HG03135 (cell line): ENCODE measurements around the gene PTPRT.
"Not testable (repeated sequence)": the region's sequence is repeated elsewhere in the genome, so short reads cannot be mapped to it uniquely, and the experiment has no call there.

Source experiments
- ATAC-seq: cut with Tn5 transposase; IDR thresholded peaks from one replicate; pipeline ENCODE4 v1.9.1; 2021; ENCODE audit warnings: mild to moderate bottlenecking, moderate library complexity; ENCODE audit not compliant: unreplicated experiment

Gene PTPRT

DNA sequence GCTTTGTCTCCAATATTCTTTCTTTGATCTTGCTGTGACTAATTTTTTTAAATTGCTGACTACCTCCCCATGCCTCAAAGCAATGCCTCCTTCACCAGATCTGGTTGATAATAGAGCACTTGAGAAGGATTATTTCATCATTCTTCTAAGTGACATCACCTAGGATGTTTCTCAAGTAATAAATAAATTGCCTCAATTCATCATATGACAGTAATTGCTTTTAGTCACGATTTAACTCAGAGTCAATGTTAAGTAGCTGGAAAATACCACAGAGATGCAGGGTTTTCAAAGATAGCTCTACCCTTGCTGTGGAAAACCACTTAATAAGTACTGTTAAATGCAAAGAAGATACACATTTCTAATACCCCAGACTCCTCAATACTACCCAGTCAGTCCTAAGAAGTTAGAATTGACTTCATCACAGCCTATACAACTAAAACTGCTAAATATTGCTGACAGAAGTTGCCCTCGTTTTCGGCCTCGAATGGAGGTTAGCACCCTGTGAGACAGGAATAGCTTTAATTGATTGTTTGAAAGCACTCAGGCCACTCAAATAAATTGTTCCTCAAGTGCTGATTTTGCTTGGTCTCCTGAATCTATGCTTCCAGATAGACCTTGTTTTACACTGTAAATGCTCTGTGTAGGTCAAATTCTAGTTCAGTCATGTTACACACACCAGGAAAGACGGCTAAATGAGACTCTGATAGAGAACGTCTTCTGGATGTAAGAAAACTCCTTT lies 931.0 kb downstream of the PTPRT start:
- no peak for ATAC-seq

DNA sequence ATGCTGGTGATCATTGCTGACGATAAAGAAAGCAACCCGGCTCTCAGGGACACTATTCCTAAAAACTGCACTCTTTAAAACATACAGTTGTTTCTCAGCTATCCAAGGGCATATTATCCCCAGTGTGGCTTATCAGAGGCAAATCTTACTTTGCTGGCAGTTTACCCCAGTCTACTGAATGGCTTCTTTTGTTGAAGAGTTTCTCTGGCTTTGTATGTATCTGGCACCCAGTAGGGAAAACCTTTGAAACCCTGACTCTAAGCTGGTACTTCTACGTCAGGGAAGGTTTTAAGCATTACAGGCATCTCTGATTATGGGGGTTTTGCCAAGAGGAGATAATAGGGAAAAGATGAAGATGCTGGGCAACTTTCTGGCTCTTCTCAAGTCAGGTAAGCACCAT lies 933.9 kb downstream of the PTPRT start:
- no peak for ATAC-seq

DNA sequence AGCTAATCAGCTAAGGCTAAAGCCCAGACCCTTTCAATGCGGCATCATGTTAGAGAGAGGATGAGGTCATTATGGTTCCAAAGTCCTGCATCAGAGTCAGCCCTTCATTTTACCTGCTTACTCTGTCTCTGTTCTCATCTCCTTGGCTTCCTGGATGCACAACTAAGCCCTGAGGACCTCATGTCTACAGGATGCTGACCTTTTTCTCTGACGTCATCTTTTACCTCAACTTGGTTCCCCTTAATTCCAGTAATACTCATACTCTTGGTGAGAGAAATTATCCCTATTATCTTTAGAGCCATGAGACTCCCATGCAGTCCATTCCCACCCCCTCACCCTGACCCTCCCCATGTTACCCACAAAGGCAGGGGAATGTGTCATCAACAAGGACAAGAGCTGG lies 935.0 kb downstream of the PTPRT start:
- no peak for ATAC-seq

DNA sequence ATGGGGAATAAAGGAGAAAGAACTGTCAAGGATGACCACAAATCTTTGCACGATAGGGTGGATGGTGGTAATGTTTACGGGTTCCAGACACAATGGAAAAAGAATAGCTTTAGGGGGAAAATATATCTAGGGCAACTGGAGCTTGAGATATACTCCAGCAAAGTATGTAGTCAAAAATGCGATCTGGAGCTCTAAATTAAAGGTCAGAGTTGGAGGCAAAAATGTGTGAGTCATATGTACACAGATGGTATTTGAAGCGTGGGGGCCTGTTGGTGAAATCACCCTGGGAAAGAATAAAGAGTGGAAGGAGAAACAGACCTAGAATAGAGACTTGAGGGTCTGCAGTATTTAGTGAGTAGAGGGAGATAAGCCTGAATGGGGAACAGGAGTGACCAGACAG lies 937.6 kb downstream of the PTPRT start:
- no peak for ATAC-seq

DNA sequence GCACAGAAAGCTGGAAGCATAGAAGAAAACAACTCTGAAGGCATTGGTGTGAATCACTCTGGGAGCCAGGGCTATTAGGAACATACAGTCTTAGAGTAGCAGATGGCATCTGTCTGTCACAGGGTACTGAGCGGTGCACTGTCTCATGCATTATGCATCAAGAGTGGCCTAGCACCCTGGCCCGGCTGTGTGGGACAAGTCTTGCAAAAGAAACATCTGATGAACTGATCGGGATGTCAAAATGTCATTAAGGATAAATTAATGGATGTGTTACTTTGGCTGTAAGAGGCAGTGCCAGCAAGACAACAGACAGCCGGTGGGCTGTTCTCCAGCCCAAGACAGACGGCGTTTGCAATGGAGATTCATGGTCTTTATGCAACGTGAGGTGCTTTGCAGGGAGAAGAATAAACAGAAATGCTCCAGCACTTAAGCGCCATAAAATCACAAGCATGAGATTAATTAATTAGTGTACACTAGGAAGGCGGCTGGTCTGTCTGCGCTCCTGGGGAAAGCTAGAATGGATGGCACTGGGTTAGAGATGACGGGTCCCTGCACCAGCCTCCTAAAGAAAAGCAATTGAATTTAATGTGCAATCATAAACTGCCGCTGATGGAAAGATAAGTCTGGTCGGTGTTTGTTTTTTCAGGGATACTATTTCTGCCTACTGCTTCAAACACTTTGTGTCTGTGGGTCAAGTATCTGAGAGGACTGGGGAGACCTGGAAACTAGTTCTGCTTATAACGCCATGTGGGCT lies 970.9 kb downstream of the PTPRT start:
- ATAC-seq = no peak

DNA sequence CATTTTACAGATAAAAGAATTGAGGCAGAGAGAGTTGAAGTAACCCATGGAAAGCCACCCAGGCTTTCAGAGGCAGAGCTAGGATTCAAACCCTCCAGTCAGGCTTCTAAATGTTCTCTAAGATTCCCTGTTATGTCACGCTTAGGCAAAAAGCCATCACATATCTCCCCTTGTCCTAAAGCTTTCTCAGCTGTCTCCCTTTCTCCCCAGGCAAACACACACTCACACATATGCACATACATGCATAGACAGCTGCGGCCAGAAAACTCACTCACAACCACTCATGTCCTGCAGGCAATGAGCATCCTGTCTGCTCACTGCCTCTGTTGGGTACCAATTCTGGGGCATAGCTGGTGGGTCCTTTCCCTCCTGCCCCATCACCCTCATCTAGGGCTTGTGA lies 975.6 kb downstream of the PTPRT start:
- ATAC-seq = no peak

DNA sequence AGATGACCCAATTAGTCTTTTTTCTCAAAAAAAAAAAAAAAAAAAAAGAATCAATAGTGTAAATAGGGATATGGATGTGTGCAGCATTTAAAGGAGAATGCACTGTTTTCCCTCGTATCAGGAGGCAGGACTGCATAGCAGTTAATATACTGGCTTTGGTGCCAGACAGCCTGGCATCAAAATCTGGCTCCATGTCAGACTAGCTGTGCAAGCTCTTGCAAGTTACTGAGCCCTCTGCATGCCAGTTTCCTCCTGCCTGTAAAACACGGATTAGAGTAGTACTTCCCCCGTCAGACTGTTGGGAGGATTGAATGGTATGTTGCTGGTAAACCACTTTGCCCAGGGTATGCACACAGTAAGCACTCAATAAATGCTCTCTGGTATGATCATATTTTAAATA lies 977.3 kb downstream of the PTPRT start:
- no peak for ATAC-seq

DNA sequence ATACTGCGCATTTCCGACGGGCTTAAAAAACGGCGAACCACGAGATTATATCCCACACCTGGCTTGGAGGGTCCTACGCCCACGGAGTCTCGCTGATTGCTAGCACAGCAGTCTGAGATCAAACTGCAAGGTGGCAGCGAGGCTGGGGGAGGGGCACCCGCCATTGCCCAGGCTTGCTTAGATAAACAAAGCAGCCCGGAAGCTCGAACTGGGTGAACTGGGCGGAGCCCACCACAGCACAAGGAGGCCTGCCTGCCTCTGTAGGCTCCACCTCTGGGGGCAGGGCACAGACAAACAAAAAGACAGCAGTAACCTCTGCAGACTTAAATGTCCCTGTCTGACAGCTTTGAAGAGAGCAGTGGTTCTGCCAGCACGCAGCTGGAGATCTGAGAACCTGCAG lies 983.1 kb downstream of the PTPRT start:
- not testable (repeated sequence) for ATAC-seq

DNA sequence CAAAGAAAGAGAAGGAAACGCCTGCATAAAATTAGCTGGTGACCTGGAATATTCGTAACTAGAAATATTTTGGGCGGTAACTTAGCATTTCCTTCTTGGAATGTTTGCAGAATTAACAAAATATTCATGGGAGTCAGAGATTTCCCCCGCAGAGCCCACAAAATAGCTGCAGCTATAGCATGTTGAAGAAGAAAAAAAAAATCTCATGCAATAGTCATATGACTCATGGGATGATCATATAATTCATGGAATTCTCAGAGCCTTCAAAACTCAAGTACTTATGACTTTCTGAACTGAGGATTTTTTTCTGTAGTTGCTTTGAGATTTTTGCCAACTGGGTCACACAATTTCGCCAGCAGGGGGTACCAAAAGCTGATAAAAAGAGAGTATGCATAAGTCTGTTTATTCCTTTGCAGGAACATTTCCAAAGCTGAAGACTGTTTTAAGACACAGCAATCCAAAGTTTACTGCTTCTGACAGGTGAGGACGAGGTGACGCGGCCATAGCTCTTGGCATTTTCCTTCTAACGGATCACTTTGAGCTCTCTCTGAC lies 985.5 kb downstream of the PTPRT start:
- ATAC-seq = no peak

DNA sequence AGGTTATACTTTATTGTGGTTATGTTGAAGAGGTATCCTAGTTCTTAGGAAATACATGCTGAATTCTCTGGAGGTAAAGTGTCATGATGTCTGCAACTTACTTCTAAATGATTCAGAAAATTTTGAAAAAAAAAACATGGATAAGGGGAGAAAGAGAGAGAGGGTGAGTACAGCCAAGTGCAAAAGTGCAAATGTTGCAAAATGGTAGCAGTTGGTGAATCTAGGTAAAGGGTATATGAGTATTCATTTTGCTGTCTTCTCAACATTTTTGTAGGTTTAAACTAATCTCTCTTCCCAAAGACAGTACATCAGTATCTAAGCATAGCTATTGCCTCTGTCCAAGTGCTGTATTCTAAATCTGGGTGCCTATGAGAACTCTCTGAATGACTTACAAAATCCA lies 992.1 kb downstream of the PTPRT start:
- no peak for ATAC-seq

DNA sequence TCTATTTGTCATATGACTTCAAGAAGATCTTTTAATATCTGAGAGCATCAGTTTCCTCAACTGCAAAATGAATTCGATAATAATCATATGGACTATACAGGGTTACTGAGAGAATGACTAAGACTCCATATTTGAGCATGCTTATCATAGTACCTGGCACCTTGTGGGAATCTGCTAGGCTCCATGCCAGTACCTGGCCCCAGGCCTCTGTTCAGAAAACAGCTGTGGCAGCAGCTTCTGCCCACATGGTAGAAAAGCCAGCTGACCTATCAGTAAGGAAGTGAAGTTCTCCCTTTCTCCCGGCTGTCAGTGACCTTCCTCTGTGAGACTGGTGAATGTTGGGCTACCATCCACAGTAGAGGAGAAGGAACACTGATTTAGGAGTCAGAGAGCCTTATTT lies 996.6 kb downstream of the PTPRT start:
- ATAC-seq = no peak

DNA sequence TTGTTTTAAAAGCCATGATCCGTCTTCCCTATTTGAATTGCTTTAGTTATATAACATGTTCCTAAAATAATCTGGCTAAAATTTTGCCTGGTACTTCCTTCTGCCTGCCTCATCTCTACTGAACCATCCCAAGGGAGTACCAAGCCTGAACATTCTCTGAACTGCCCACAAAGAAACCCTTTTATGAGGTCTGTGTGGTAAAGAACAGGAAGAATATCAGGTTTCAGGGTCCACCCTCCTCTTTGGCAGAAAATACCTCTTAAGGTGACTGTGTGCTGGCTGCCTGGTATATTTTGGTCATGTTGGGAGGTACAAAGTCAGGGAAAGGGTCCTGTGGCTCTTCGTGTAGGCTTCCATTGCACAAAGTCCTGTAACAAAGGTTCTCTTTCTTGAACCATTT lies 997.4 kb downstream of the PTPRT start:
- ATAC-seq = no peak

DNA sequence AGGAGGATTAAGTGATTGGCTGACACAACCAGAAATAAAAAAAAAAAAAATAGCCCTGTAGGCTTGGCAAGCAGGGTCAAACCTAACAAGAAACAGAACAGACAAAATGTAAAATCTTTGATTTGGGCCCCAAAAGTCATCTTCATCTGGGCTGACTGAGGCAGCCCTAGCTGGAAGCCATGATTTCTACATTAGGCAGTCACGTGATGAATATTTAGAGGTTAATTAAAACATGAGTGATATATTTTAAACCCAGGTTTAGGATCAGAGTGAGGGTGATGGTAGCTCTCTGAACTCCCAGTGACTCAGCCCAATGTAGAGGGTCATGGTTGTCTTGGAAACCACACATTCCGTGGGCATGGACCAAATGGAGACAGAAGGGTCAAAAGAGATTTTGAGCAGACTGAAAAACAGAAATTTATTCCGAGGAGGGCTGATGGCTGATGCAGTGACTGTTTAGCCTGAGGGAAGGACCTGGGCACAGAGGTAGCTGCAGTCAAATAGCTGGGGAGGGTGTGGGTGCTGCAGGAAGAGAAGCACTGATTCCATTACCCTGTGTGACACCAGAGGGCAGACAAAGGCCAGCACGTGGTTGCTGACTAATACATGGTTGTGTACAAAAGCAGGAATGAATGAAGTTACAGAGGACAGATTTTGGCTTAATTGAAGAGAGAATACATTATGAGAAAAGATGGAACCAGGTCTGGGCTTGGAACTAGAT lies 998.4 kb downstream of the PTPRT start:
- ATAC-seq = no peak

DNA sequence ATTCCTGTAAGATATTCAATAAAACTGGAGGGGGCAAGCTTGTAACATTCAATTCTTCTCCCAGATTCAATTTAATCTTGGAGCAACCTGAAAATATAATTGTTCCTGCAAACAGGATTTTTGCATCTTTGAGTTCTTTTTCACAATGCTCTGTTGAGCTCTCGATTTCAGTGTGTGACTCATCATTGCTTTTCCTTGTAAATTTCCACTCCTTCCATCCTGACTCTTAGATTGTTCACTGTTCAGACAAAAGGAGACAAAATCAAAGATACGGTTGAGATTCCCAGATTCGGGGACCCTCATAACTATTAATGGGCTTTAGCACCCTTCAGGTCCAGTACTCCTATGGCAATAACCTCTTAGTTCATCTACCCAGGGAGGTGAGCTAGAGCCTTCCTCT lies 999.6 kb downstream of the PTPRT start:
- ATAC-seq = no peak

DNA sequence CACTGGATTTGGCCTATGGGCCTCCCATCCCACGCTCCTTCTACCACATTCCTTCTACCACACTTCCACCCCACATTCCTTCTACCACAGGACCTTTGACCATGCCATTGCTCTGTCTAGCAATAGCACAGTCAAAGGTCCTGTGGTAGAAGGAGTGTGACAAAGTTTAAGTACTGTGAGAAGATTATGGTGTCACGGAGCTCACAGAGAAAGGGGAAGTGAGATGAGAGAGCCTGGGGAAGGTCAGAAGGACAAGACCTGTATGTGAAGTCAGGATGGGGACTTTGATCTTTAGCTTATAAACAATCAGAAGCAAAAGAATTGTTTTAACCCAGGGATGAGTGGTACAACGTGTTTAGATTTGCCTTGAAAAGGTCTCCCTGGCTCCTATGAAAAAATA lies 1003.4 kb downstream of the PTPRT start:
- no peak for ATAC-seq

DNA sequence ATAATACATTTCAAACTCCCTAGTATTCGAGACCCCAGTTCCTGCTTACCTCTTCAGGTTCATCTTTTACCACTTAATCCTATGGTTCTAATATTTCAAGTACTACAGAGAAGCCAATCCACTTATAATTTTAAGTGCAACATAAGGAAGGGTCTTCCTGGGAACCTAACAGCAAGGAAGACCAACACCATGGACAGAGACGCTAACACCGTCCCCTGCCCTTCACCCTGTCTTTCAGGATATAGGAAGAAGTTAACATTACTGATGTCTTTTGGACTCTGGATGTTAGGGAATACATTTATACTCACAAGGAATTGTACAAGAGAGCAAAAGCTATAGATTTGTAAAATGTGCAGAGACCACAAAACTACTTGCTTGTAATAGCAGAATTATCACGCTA lies 1006.6 kb downstream of the PTPRT start:
- ATAC-seq = no peak

DNA sequence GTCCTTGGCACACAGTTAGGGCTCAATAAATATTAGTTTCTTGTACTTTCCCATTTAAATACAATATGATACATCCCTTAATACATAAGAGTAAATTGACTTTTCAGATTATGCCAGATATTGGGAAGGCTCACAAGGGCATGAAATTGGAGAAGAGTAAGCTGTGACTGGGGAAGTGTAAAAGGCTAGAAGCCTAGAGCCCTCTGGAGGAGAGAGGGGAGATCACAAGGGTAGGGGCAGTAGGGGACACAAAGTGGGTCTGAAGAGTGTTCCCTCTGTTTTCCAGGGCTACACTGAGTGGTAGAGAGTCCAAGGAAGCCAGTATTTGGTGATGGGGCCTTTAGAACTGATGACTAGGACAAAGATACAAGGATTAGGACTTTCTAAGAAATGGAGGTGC lies 1008.6 kb downstream of the PTPRT start:
- no peak for ATAC-seq

DNA sequence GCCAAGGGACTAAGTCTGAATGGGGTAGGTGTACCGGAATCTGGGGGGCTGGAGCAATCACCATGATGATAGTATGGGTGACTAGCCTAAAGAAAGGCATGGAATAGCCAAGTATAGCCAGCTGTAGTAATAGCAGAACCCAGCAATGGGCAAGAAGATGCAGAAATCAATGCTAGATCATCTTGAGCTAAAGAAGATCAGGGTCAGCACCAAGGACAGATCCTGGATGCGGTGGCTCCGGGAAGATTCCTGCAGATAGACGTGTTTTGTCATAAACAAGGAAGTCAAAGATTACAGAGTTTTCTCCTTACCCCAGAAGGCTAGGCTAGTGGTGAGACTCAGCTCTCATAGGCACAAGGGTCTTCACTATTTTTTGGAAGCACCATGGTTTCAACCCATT lies 1009.9 kb downstream of the PTPRT start:
- no peak for ATAC-seq

DNA sequence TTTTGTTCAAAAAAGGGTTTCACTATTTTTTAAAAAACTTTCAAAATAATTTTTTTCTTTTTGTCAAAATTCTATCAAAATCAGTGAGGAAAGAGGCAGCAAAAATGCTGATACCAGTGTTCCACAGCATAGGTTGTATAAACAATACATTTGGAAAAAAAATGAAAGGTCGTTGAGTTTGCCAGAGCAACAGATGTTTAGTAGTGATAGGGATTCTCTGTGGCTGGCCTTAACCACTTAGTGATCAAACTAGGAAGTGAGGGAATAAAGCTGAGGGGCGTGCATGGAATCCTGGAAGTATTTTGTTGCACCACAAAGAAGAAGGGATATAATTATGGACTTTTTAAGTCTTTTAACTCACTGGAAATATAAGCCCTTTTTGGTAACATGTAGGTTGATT lies 1016.3 kb downstream of the PTPRT start:
- ATAC-seq = no peak

DNA sequence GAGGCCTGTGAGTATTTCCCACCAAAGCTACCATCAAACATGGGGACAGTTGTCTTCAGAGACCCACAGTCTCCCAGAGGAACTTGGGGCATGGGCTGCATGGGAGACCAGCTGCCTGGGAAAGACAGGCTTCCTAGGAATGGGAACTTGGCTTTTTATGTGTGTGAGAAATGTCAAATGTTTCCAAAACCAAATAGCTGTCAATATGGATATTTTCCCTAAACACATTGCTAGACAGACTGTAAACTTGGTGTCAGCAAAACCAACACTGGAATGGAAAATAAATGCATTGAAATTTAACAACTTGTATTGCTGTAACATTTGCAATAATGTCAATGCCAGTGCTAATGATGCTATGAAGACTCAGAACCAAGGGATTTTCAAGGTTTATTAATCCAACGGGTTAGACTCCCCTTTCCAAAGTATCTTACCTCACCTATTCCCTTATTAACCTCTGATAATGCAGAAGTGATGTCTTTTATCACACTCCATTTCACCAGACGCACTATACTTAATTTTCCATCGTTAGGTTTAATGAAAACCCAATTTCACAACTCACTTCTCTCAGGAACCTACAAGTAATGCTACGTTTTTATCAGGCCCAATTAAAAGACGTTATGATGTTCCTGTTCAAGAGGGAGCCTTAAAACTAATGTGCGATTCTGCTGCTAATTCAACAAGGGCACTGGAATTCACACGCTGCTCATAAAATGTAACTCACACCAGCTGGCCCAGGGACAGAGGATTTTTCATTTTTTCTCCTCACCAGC lies 1025.4 kb downstream of the PTPRT start:
- no peak for ATAC-seq

DNA sequence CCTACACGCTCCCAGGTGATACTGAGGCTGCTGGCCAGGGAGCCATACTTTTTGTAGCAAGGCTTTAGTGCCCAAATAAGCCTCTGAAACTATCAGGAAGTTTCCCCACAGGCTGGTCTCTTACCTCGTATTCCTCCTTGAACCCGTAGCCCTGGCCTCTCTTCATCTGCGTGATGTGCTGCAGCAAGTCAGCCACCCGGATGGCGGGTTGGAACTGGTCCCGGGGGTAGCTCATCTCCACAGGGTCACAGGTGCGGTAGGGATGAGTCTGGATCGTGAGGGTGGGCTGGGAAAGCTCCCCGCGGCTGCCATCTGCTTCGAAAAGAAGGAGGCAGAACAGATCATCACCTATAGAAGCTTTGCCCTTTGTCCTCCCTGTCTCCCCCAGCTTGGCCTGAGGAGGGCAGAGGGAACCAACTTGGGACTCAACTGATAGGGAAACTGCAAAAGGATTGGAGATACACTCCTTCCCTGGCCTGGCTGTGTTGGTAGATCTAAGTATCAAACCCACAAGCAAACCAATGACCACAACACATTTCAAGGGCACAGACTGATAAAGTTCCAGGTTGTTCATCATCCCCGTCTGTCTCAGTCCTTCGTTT lies 1028.4 kb downstream of the PTPRT start:
- ATAC-seq = no peak
